Neural crest cell (in vitro differentiated cells): Measurements from ENCODE around the gene ARID3C. TPM values are rescaled to one million over a fixed set of nuclear protein-coding genes. Genes with fewer than 3 reads are reported as not detected.
A peak's percentile ranks its signal among the peaks of the same experiment; 100 is the strongest.

ENCODE experiments used
- DNase-seq: peaks from one replicate; pipeline ENCODE4 v3.0.0; 2021; ENCODE audit warnings: low read depth, mixed read lengths, low spot score
- H3K27ac Mint-ChIP-seq: one replicate; pipeline ENCODE4 v1.8.0; 2021; ENCODE audit warnings: mild to moderate bottlenecking, mixed read lengths; ENCODE audit not compliant: unreplicated experiment
- H3K27me3 Mint-ChIP-seq: 2 replicates; pipeline ENCODE4 v1.8.0; 2021; ENCODE audit warnings: low read depth, mild to moderate bottlenecking, mixed read lengths
- H3K36me3 Mint-ChIP-seq: 2 replicates; pipeline ENCODE4 v1.8.0; 2021; ENCODE audit warnings: low read depth, mild to moderate bottlenecking, mixed read lengths
- H3K4me1 Mint-ChIP-seq: 2 replicates; pipeline ENCODE4 v1.8.0; 2021; ENCODE audit warnings: mixed read lengths
- H3K4me3 Mint-ChIP-seq: one replicate; pipeline ENCODE4 v1.8.0; 2021; ENCODE audit warnings: mild to moderate bottlenecking, mixed read lengths
- H3K9me3 Mint-ChIP-seq: 2 replicates; pipeline ENCODE4 v1.8.0; 2021; ENCODE audit warnings: mixed read lengths
- CTCF ChIP-seq: fragments of 200-600 bp; sonication (generic); conservative IDR thresholded peaks from 2 replicates; pipeline ENCODE4 v1.5.0; 2021; ENCODE audit warnings: antibody characterized with exemption, mild to moderate bottlenecking
- total RNA-seq: library from RNA; stranded (reverse); gene quantifications from 2 replicates; pipeline ENCODE4 v1.2.1, GENCODE V29; 2021

The ARID3C gene
- total RNA-seq, 1 donor from 2014 or later, result 0.68 TPM

- peak overlapping the region; percentile 43 for H3K27ac Mint-ChIP-seq
- DNase-seq, result no peak
- H3K4me1 Mint-ChIP-seq, result peaks cover 91% of the 10 kb centered on the region
- H3K27me3 Mint-ChIP-seq, result no peaks in the 10 kb centered on the region
- TF ChIP-seq CTCF, result no peak
- no peaks in the 10 kb centered on the region for H3K9me3 Mint-ChIP-seq
- no peaks in the 10 kb centered on the region for H3K36me3 Mint-ChIP-seq
- peak overlapping the region; percentile 69 for H3K4me3 Mint-ChIP-seq
Observed at GRCh38 chr9:34574571-34574970, 54.3 kb downstream of the ARID3C start.

- Mint-ChIP-seq H3K36me3 (no peaks in the 10 kb centered on the region), H3K4me3 (peak overlapping the region; percentile 69), H3K27me3 (no peaks in the 10 kb centered on the region), H3K4me1 (peaks cover 88% of the 10 kb centered on the region), H3K9me3 (no peaks in the 10 kb centered on the region), H3K27ac (peak overlapping the region; percentile 27)
- no peak for TF ChIP-seq CTCF
- no peak for DNase-seq
Observed at GRCh38 chr9:34573599-34574325, 55.1 kb downstream of the ARID3C start.

- Mint-ChIP-seq H3K27me3 (no peaks in the 10 kb centered on the region), H3K27ac (no peak overlapping the region), H3K4me1 (peaks cover 89% of the 10 kb centered on the region), H3K4me3 (no peak overlapping the region), H3K36me3 (no peaks in the 10 kb centered on the region), H3K9me3 (no peaks in the 10 kb centered on the region)
- DNase-seq, result no peak
- TF ChIP-seq CTCF, result no peak
Observed at GRCh38 chr9:34572628-34573027, 56.2 kb downstream of the ARID3C start.

GRCh38 chr9:34572092-34572491 is 56.8 kb downstream of the ARID3C start:
- DNase-seq, result no peak
- no peaks in the 10 kb centered on the region for H3K27me3 Mint-ChIP-seq
- H3K27ac Mint-ChIP-seq, result no peak overlapping the region
- no peaks in the 10 kb centered on the region for H3K9me3 Mint-ChIP-seq
- no peaks in the 10 kb centered on the region for H3K36me3 Mint-ChIP-seq
- H3K4me1 Mint-ChIP-seq, result peaks cover 89% of the 10 kb centered on the region
- TF ChIP-seq CTCF, result no peak
- peak overlapping the region; percentile 19 for H3K4me3 Mint-ChIP-seq

- Mint-ChIP-seq H3K4me3 (no peak overlapping the region), H3K27ac (no peak overlapping the region), H3K36me3 (no peaks in the 10 kb centered on the region), H3K9me3 (no peaks in the 10 kb centered on the region), H3K27me3 (no peaks in the 10 kb centered on the region), H3K4me1 (peaks cover 89% of the 10 kb centered on the region)
- no peak for DNase-seq
- TF ChIP-seq CTCF, result no peak
Observed at GRCh38 chr9:34571481-34571810, 57.4 kb downstream of the ARID3C start.

Other genes starting within 250 kb of the ARID3C start
- 20.6 and 20.9 TPM in 2 replicates for gene FAM219A, start 170.5 kb downstream of the ARID3C start, total RNA-seq
- gene DNAI1, start 170.3 kb downstream of the ARID3C start, total RNA-seq, result 1.5 and 1.9 TPM in 2 replicates
- gene ENHO, start 106.1 kb downstream of the ARID3C start, total RNA-seq, result 12.0 and 13.2 TPM in 2 replicates
- 112 and 115 TPM in 2 replicates for gene CNTFR, start 39.3 kb downstream of the ARID3C start, total RNA-seq
- 22.7 and 23.8 TPM in 2 replicates for gene RPP25L, start 17.0 kb downstream of the ARID3C start, total RNA-seq
- 92.1 and 102 TPM in 2 replicates for gene DCTN3, start 8.6 kb downstream of the ARID3C start, total RNA-seq
- 107 and 108 TPM in 2 replicates for gene SIGMAR1, start 8.7 kb upstream of the ARID3C start, total RNA-seq
- gene GALT, start 17.6 kb upstream of the ARID3C start, total RNA-seq, result 51.8 and 58.0 TPM in 2 replicates
- gene IL11RA, start 23.1 kb upstream of the ARID3C start, total RNA-seq, result 15.4 and 18.0 TPM in 2 replicates
- gene CCL27, start 33.6 kb upstream of the ARID3C start, total RNA-seq, result 0.86 TPM in 1 of 2 replicates, not detected in the other
- not detected in 2 replicates for gene CCL19, start 62.2 kb upstream of the ARID3C start, total RNA-seq
- not detected in 2 replicates for gene CCL21, start 81.1 kb upstream of the ARID3C start, total RNA-seq